GDM1 (cell line): ENCODE results near the gene MAP3K2.

Source experiments
- DNase-seq: peaks from one replicate; lab custom pipeline; 2025; lab: John Stamatoyannopoulos, UW

The MAP3K2 gene

GRCh38 chr2:127288274-127288673, 99.5 kb downstream of the MAP3K2 start:
- no peak for DNase-seq

GRCh38 chr2:127283275-127283674, 104.5 kb downstream of the MAP3K2 start:
- no peak for DNase-seq

- no peak for DNase-seq
Observed at GRCh38 chr2:127280693-127281092, 107.1 kb downstream of the MAP3K2 start.

- DNase-seq, result no peak
Observed at GRCh38 chr2:127279781-127280180, 108.0 kb downstream of the MAP3K2 start.

- DNase-seq, result no peak
Observed at GRCh38 chr2:127278959-127279358, 108.8 kb downstream of the MAP3K2 start.

GRCh38 chr2:127277028-127277427, 110.7 kb downstream of the MAP3K2 start:
- DNase-seq, result no peak

GRCh38 chr2:127275789-127276188, 112.0 kb downstream of the MAP3K2 start:
- no peak for DNase-seq

- no peak for DNase-seq
Observed at GRCh38 chr2:127275356-127275755, 112.4 kb downstream of the MAP3K2 start.

GRCh38 chr2:127270663-127271062, 117.1 kb downstream of the MAP3K2 start:
- no peak for DNase-seq

GRCh38 chr2:127261804-127262406, 125.9 kb downstream of the MAP3K2 start:
- no peak for DNase-seq

GRCh38 chr2:127259355-127259754, 128.4 kb downstream of the MAP3K2 start:
- DNase-seq, result no peak

GRCh38 chr2:127256866-127257265, 130.9 kb downstream of the MAP3K2 start:
- no peak for DNase-seq

- no peak for DNase-seq
Observed at GRCh38 chr2:127256381-127256780, 131.4 kb downstream of the MAP3K2 start.

- DNase-seq, result no peak
Observed at GRCh38 chr2:127255721-127256120, 132.1 kb downstream of the MAP3K2 start.

GRCh38 chr2:127255146-127255545, 132.6 kb downstream of the MAP3K2 start:
- no peak for DNase-seq

- DNase-seq, result no peak
Observed at GRCh38 chr2:127254386-127254981, 133.3 kb downstream of the MAP3K2 start.
